ENCODE results near the gene IFI6.
"Not testable (repeated sequence)": the region's sequence is repeated elsewhere in the genome, so short reads cannot be mapped to it uniquely, and the experiment has no call there.

IFI6 gene

GRCh38 chr1:27655151-27655937, 16.6 kb downstream of the IFI6 start:
- H3K27ac ChIP-seq = peak overlapping the region in 20 of 21 experiments; percentile 15 to 84 (median 68)

GRCh38 chr1:27652111-27652864, 19.7 kb downstream of the IFI6 start:
- Histone ChIP-seq H3K4me3 (no peak overlapping the region), H3K27ac (peak overlapping the region in 8 of 21 experiments; percentile 10 to 45 (median 32))

More at GRCh38 chr1:27655151-27655937, 16.6 kb downstream of the IFI6 start:
- no peak overlapping the region for H3K4me3 ChIP-seq

GRCh38 chr1:27650539-27651175, 21.3 kb downstream of the IFI6 start:
- Histone ChIP-seq H3K4me3 (no peak overlapping the region), H3K27ac (peak overlapping the region in 13 of 21 experiments; percentile 1 to 69 (median 33))

- peak overlapping the region in 10 of 21 experiments; percentile 1 to 67 (median 52) for H3K27ac ChIP-seq
Observed at GRCh38 chr1:27650171-27650538, 21.8 kb downstream of the IFI6 start.

GRCh38 chr1:27649306-27649635, 22.7 kb downstream of the IFI6 start:
- peak overlapping the region in 1 of 21 experiments; percentile 63 for H3K27ac ChIP-seq

More at GRCh38 chr1:27650171-27650538, 21.8 kb downstream of the IFI6 start:
- H3K4me3 ChIP-seq = no peak overlapping the region

GRCh38 chr1:27648602-27649305, 23.2 kb downstream of the IFI6 start:
- no peak overlapping the region for H3K4me3 ChIP-seq
- H3K27ac ChIP-seq = no peak overlapping the region

More at GRCh38 chr1:27649306-27649635, 22.7 kb downstream of the IFI6 start:
- no peak overlapping the region for H3K4me3 ChIP-seq

- H3K4me3 ChIP-seq = no peak overlapping the region
- H3K27ac ChIP-seq = no peak overlapping the region
Observed at GRCh38 chr1:27647328-27647727, 24.7 kb downstream of the IFI6 start.

- Histone ChIP-seq H3K4me3 (no peak overlapping the region), H3K27ac (no peak overlapping the region)
Observed at GRCh38 chr1:27646676-27647075, 25.3 kb downstream of the IFI6 start.

GRCh38 chr1:27645071-27645415, 26.9 kb downstream of the IFI6 start:
- no peak overlapping the region for H3K27ac ChIP-seq
- H3K4me3 ChIP-seq = no peak overlapping the region

GRCh38 chr1:27644369-27645070, 27.5 kb downstream of the IFI6 start:
- H3K4me3 ChIP-seq = no peak overlapping the region
- H3K27ac ChIP-seq = peak overlapping the region in 1 of 21 experiments; percentile 17

- Histone ChIP-seq H3K4me3 (no peak overlapping the region), H3K27ac (peak overlapping the region in 1 of 21 experiments; percentile 17)
Observed at GRCh38 chr1:27643600-27644368, 28.2 kb downstream of the IFI6 start.

GRCh38 chr1:27640514-27640913, 31.5 kb downstream of the IFI6 start:
- not testable (repeated sequence) for H3K27ac ChIP-seq, H3K4me3 ChIP-seq

- H3K4me3 ChIP-seq = no peak overlapping the region
- no peak overlapping the region for H3K27ac ChIP-seq
Observed at GRCh38 chr1:27638805-27639204, 33.2 kb downstream of the IFI6 start.

GRCh38 chr1:27638047-27638734, 33.8 kb downstream of the IFI6 start:
- Histone ChIP-seq H3K27ac (no peak overlapping the region), H3K4me3 (no peak overlapping the region)

- Histone ChIP-seq H3K27ac (peak overlapping the region in 19 of 21 experiments; percentile 23 to 90 (median 82)), H3K4me3 (peak overlapping the region in 4 of 7 experiments; percentile 31 to 51 (median 40))
Observed at GRCh38 chr1:27635396-27636142, 36.4 kb downstream of the IFI6 start.

GRCh38 chr1:27634985-27635367, 37.0 kb downstream of the IFI6 start, which contains the start of gene FGR:
Gene FGR, minus strand, starts transcription at chr1:27635185. Its CDS starts 11,269 bp downstream, at chr1:27623916.
- Histone ChIP-seq H3K27ac (peak within 1 kb of the TSS; percentile 23 to 90 (median 82)), H3K4me3 (peak within 1 kb of the TSS; percentile 26 to 51 (median 38))
